Measurements from ENCODE around the gene XNDC1N.

Gene XNDC1N

DNA sequence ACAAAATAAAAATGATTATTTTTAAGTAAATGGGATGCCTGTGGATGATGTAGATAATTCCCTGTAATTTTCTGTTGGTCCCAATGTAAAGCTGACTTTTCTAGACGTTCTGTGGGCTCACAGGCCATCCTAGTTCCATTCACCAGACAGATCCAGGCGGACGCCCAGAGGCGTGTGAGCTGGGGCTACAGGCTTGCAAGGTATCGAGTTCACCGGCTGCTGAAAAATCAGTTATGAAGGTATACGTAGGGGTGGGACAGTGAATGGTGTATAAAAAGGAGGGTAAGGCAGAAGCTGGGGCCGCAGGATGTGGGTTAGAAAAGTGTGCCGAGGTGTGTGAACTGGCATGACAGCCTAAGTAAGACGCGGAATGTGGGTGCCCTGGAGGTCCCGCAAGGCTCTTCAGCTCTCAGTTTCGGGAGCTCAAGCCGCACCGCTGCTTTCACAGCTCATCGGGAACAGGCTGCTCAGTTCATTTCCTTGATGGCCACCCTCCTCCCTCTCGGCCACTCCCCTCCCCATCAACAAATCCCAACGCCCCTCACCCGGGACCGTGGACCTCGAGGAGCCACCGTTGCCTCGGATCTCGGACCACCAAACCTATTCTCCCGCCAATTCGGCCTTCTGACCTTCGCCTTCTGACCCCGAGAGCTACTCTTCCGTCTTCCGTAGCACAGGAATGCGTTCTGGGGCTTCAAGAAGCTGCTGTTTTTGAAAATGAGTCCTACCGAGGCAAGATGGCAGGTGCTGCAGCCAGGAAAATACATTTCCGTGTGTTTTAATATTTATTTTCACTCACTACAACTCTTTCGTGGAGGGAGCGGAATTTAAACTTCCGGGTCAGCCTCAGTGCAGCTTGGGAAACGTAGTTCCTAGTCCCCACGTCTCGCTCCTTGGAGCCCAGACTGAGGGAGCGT lies at the start of gene XNDC1N:
TSS of gene XNDC1N (minus strand) at position 775 of the 917 bp plus-strand sequence. CDS start 5,241 bp downstream, outside the sequence.
- peak; percentile 65 for DNase-seq

DNA sequence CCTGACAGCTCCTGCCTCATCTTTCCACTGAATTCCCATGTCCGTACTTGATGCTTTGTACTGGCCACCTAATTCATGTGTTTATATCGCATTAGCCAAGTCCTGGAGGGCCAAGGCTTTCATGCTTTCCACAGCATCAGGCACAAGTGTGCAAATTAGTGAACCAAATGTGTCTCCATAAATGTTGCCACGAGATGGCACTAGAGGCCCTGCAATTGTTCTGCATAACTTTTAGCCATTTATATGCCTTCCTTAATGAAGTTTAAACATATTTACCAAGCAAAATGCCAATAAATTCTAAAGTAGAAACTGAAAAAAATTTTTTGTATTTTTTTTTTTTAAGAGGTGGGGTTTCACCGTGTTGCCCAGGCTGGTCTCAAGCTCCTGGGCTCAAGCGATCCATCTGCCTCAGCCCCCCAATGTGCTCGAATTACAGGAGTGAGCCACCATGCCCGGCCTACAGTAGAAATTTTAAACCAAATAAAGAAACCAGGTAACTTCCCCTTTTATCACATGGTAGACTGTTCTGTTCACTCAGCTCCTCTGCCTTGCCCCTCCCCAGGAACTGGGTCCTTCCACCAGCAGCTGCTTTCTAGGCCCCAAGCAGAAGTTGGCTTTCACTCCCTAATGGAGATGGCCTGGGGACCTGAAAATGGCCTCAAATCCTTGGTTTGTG lies 49.5 kb upstream of the XNDC1N start:
- peak; percentile 4 for DNase-seq

DNA sequence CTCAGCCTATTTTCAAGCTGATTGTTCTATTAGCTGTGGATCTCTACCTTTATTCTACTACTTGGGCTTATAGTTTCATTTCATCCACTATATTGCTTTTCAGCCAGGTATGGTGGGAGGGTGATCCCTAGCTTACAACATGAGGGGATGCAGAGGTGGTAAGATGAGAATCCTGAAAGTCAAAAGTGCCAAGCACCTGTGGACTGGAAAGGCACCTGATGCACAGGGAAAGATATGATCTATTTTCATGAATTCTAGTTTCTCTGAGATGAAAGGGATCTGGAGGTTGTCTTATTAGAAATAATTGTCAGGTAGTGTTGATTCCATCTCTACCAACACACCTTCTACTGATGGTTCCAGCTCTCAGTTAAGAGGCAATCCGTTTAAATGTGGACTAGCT lies 48.7 kb upstream of the XNDC1N start:
- no peak for DNase-seq

DNA sequence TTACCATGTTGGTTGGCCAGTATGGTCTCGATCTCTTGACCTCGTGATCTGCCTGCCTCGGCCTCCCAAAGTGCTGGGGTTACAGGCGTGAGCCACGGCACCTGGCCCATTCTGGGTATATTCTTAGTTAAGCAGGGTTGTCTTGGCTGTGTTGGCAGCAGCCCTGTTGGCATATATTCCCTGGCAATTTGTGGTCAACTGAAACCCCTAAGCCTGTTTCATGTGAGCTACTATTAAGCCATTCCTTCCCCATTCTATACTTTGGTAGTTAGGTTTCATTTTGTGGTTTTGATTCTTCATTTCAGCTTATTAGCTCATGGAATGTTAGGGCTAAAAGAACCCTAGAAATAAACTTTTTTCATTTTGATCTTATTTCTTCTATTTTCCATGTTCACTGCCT lies 48.2 kb upstream of the XNDC1N start:
- DNase-seq = no peak

DNA sequence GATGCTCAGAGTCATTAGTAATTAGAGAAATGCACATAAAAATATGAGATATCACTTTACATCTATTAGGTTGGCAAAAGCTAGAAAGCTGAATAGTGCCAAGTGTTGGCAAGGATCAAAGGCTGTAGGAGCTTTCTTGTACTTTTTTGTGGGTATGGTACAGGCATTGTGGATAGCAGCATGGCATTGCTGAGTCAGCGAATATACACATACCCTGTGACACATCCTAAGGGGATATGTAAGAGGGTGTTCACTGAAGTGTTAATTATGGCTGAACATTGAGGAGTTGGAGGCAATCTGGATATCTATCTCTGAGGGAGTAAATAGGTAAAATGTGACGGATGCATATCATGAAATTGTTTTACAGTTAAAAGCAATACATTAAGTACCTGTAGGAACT lies 43.3 kb upstream of the XNDC1N start:
- DNase-seq = no peak

DNA sequence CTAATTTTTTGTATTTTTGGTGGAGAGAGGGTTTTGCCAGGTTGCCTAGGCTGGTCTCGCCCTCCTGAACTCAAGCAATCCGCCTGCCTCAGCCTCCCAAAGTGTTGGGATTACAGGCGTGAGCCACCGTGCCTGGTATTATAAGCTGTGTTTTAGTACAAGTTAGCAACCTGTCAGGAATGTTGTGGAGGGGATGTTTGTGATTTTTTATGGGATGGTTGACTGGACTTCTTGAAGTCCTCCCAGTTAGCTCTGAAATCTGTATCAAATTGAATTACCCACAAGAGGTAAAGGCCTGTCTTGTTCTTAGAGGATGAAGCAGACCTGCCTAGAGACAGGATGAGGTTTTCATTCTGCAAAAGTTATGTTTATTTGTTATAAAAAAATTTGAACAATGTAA lies 36.2 kb upstream of the XNDC1N start:
- no peak for DNase-seq

GRCh38 chr11:71963468-71963867 lies 35.1 kb upstream of the XNDC1N start:
- DNase-seq = no peak

GRCh38 chr11:71962428-71963038 lies 34.1 kb upstream of the XNDC1N start:
- DNase-seq = no peak

- DNase-seq = no peak
These were observed 27.6 kb upstream of the XNDC1N start for GRCh38 chr11:71955898-71956456.

- DNase-seq = no peak
These were observed 23.4 kb upstream of the XNDC1N start for GRCh38 chr11:71951741-71952310.

DNA sequence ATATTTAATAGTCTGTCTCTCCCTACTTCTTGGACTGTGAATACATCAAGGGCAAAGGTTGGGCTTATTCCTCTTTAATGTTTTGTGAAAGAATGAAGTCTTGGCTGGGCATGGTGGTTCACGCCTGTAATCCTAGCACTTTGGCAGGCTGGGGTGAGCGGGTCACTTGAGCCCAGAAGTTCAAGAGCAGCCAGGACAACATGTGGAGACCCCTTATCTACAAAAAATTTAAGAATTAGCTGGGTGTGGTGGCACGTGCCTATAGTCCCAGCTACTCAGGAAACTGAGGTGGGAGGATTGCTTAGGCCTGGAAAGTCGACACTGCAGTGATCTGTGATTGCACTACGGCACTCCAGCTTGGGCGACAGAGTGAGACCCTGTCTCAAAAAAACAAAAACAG lies 20.6 kb upstream of the XNDC1N start:
- no peak for DNase-seq

DNA sequence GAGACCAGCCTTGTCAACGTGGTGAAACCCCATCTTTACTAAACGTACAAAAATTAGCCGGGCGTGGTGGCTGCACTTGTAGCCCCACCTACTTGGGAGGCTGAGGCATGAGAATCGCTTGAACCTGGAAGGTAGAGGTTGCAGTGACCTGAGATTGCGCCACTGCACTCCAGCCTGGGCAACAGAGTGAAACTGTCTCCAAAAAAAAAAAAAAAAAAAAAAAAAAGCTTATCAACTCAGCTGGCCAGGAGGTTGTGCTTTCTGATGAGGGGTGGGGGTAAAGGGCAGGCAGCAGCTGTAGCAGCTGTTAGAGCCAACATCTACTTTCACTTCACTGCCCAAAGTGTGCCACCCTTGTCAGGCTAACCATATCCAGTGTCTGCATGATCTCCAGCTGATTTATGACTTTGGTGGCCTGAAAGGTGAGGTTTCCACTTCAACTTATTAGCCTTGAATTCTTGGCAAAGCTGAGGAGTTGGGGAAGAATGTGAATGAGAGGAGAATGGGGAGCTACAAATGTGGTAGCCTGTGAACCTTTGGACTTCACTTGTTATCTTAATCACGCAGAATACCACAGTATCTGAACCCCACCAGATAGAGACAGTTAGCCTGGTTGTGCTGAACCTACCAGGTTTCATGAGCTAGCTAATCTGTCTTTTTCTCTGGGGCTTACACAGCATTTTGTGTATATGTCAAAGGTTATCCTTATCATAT lies 20.1 kb upstream of the XNDC1N start:
- no peak for DNase-seq

- no peak for DNase-seq
These were observed 19.1 kb upstream of the XNDC1N start for GRCh38 chr11:71947498-71947897.

- no peak for DNase-seq
These were observed 17.8 kb upstream of the XNDC1N start for GRCh38 chr11:71946144-71946571.

DNA sequence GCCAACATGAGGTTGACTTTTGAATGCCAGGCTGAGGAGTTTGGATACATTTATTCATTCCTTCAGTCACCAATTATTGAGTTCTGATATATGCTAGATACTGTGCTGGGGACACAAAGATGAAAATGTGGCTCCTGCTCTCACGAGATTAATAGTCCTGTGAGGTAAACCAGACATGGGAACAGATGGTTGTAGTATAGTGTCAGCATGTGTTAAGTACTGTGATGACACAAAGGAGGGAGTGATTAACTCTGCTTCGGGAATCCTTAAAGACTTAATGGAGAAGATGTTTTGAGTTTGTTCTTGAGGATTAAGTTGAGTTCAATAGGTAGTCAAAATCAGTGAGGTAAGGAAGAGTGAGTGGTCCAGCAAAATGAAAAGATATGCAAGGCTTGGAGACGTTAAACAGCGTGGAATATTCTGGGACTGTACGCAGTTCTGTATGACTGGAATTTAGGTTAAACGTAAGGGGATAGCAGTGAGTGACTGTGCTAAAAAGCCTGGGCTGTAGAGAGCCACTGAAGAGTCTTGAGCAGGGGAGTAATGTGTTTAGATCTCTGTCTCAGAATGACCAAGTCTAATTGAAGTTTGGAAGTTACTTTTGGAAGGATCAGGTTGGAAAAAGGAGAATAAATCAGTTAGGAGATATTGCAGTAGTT lies 12.3 kb upstream of the XNDC1N start:
- no peak for DNase-seq

- DNase-seq = no peak
These were observed 9.4 kb upstream of the XNDC1N start for GRCh38 chr11:71937826-71938225.

GRCh38 chr11:71936825-71937224 lies 8.4 kb upstream of the XNDC1N start:
- no peak for DNase-seq

GRCh38 chr11:71935338-71935925 lies 7.0 kb upstream of the XNDC1N start:
- no peak for DNase-seq

DNA sequence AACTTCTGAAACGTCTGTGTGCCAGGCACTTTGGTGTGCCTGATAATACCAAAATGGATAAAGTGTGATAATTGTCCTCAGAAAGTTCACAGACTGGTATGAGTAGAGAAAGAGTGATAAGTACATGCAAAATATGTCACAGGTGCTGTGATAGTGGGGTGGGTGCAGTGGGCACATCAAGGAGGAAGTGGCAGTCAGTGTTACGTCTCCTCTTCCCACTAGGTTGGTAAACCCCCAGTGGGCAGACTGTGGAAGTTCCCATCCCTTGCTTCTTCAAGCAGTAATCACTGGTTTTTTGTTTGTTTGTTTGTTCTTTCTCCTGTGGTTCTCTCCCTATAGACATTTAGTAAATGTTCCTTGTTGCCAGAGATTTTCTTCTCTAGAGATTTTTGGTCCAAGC lies 5.8 kb upstream of the XNDC1N start:
- no peak for DNase-seq

- no peak for DNase-seq
These were observed 4.9 kb upstream of the XNDC1N start for GRCh38 chr11:71933141-71933933.

DNA sequence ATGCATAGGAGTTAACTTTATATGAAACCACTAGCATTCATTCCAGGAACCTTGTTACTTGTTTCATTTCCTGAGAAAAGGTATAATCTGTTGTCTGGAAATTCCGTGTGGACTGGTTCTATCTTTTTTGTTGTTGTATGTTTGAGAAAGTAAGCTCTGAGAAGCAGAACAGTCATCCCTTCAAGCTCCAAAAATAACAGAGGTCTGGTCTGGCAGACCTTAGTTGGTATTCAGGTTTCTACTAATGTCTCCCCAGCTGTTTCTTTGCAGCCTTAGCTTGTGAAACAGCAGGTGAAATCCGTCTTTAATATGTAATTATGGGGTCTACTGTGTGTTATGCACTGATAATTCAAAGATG lies 2.8 kb upstream of the XNDC1N start:
- DNase-seq = no peak

Data from NCI-H1436 treated with DMSO at 0.1 percent for 48 hours (cell line).